CD4-positive, alpha-beta T cell (primary cell): ENCODE results near the gene UQCRQ. TPM values are rescaled to one million over a fixed set of nuclear protein-coding genes. Genes with fewer than 3 reads are reported as not detected.
A peak's percentile ranks its signal among the peaks of the same experiment; 100 is the strongest.

ENCODE experiments used
- ATAC-seq: fragments of 200-7000 bp; cut with Tn5 transposase; one replicate; pipeline ENCODE4 v1.10.0; 2022; ENCODE audit warnings: mild to moderate bottlenecking; ENCODE audit not compliant: poor library complexity
- CTCF ChIA-PET: fragments of 350-600 bp; sonication (Branson Sonifier 250); formaldehyde crosslinking; loops from one replicate; lab custom pipeline; 2021; ENCODE audit warnings: antibody characterized with exemption, inconsistent platforms; lab: Charles Lee
- POLR2A ChIA-PET: fragments of 350-600 bp; sonication (Branson Sonifier 250); formaldehyde crosslinking; loops from one replicate; lab custom pipeline; 2021; ENCODE audit warnings: antibody characterized with exemption, inconsistent platforms; lab: Charles Lee
- DNase-seq, 14 experiments: peaks; one replicate each; pipeline ENCODE4 v3.0.0-alpha.2; 2013 to 2020; ENCODE audit warnings: mixed read lengths in 2 of 14
- H3K27ac ChIP-seq, 2 donors: one replicate each; pipeline versions ENCODE4 v1.5.1 to v1.7.0; 2013; ENCODE audit warnings: low read length in 2 of 2, low read depth in 1 of 2, mild to moderate bottlenecking in 1 of 2
- H3K27me3 ChIP-seq, 2 experiments: 1 replicate in 1 of 2; 2 replicates in 1 of 2; pipeline versions ENCODE4 v1.6.1 to v1.7.0; 2013; ENCODE audit warnings: low read length in 2 of 2, control low read depth in 1 of 2, mild to moderate bottlenecking in 1 of 2, moderate library complexity in 1 of 2; ENCODE audit not compliant: insufficient read depth in 2 of 2, control insufficient read depth in 1 of 2
- H3K36me3 ChIP-seq: one replicate; pipeline ENCODE4 v1.6.1; 2013; ENCODE audit warnings: low read length, control low read depth; ENCODE audit not compliant: insufficient read depth
- H3K4me1 ChIP-seq: one replicate; pipeline ENCODE4 v1.6.1; 2013; ENCODE audit warnings: low read length, control low read depth; ENCODE audit not compliant: insufficient read depth
- H3K4me3 ChIP-seq: one replicate; pipeline ENCODE4 v1.5.1; 2013; ENCODE audit warnings: mild to moderate bottlenecking, low read length, moderate library complexity
- H3K9me3 ChIP-seq, 2 experiments: 1 replicate in 1 of 2; 2 replicates in 1 of 2; pipeline versions ENCODE4 v1.6.1 to v1.7.0; 2013; ENCODE audit warnings: low read length in 2 of 2, mild to moderate bottlenecking in 2 of 2, control low read depth in 1 of 2, moderate library complexity in 1 of 2; ENCODE audit not compliant: control insufficient read depth in 1 of 2, insufficient read depth in 1 of 2
- H3K27ac Mint-ChIP-seq: one replicate; pipeline ENCODE4 v1.8.0; 2020; ENCODE audit warnings: mixed read lengths
- H3K27me3 Mint-ChIP-seq: one replicate; pipeline ENCODE4 v1.8.0; 2021; ENCODE audit warnings: mixed read lengths
- H3K36me3 Mint-ChIP-seq: one replicate; pipeline ENCODE4 v1.8.0; 2021; ENCODE audit warnings: low read depth, mixed read lengths
- H3K4me1 Mint-ChIP-seq: one replicate; pipeline ENCODE4 v1.8.0; 2021; ENCODE audit warnings: low read depth, mixed read lengths
- H3K4me3 Mint-ChIP-seq: one replicate; pipeline ENCODE4 v1.8.0; 2020; ENCODE audit warnings: mild to moderate bottlenecking, mixed read lengths
- H3K9me3 Mint-ChIP-seq: one replicate; pipeline ENCODE4 v1.8.0; 2020; ENCODE audit warnings: mixed read lengths
- CTCF ChIP-seq: fragments of 200-600 bp; IDR thresholded peaks from one replicate; pipeline ENCODE4 v1.8.0; 2022; ENCODE audit warnings: antibody characterized with exemption, mild to moderate bottlenecking
- intact Hi-C, 2 experiments: fragments of 100-400 bp; cut with DNase I in 1 of 2; cut with micrococcal nuclease in 1 of 2; formaldehyde crosslinking; loops; one replicate each; pipeline versions ENCODE4 v1.15.1 to v1.9.0; 2023 to 2025; cut with DNase I, micrococcal nuclease
- total RNA-seq, 174 experiments: library from RNA in 2 of 174; stranded (reverse) in 2 of 174; gene quantifications; one replicate each; pipeline ENCODE4 v1.2.3 and lab custom pipeline; 2021 to 2026

The UQCRQ gene
- total RNA-seq, 2 experiments from 2014 or later, result 119 to 132 TPM

GRCh38 chr5:132867046-132867451, 607 bp downstream of the UQCRQ start:
- ATAC-seq (no peak), DNase-seq (no peak)
- intact Hi-C loops, result loop anchor here in 1 of 2 experiments (2.0 to 10.0 kb wide), 7 partner anchors 96 to 1360 kb away; partner anchors contain the start of genes AFF4, C5orf15, KIF3A and PPP2CA
- H3K9me3 ChIP-seq, result no peaks in the 10 kb centered on the region
- ChIA-PET POLR2A (interaction anchor here (0.6 to 2.4 kb wide), 5 partner anchors 96 to 377 kb away, joined by 3 to 20 read pairs (median 4); partner anchors contain the start of genes AFF4, CCNI2, IRF1 and RAD50), CTCF (interaction anchor here (0.6 to 3.3 kb wide), 3 partner anchors 17 to 177 kb away, joined by 3 to 11 read pairs (median 7); partner anchors contain the start of gene SHROOM1)
- no peaks in the 10 kb centered on the region for H3K27me3 ChIP-seq
- H3K4me1 Mint-ChIP-seq, result peaks cover 31% of the 10 kb centered on the region
- H3K36me3 ChIP-seq, result peaks cover 16% of the 10 kb centered on the region
- H3K4me3 Mint-ChIP-seq, result peak overlapping the region; percentile 96
- H3K9me3 Mint-ChIP-seq, result no peaks in the 10 kb centered on the region
- H3K4me1 ChIP-seq, result peaks cover 24% of the 10 kb centered on the region
- H3K36me3 Mint-ChIP-seq, result peaks cover 46% of the 10 kb centered on the region
- no peaks in the 10 kb centered on the region for H3K27me3 Mint-ChIP-seq
- peak overlapping the region; percentile 95 to 98 for H3K27ac ChIP-seq
- peak overlapping the region; percentile 95 for H3K4me3 ChIP-seq
- no peak for TF ChIP-seq CTCF
- H3K27ac Mint-ChIP-seq, result peak overlapping the region; percentile 97

GRCh38 chr5:132868754-132869153, 2.3 kb downstream of the UQCRQ start:
- H3K4me1 ChIP-seq, result peaks cover 24% of the 10 kb centered on the region
- H3K27me3 ChIP-seq, result no peaks in the 10 kb centered on the region
- peaks cover 23% of the 10 kb centered on the region for H3K36me3 ChIP-seq
- Mint-ChIP-seq H3K27me3 (no peaks in the 10 kb centered on the region), H3K27ac (peak overlapping the region; percentile 97), H3K9me3 (no peaks in the 10 kb centered on the region), H3K4me1 (peaks cover 31% of the 10 kb centered on the region), H3K36me3 (peaks cover 54% of the 10 kb centered on the region), H3K4me3 (peak overlapping the region; percentile 96)
- no peak for DNase-seq
- no peak for ATAC-seq
- no peaks in the 10 kb centered on the region for H3K9me3 ChIP-seq
- no peak overlapping the region for H3K27ac ChIP-seq
- no peak overlapping the region for H3K4me3 ChIP-seq
- ChIA-PET POLR2A (interaction anchor here (0.7 kb wide), 1 partner anchor 16 kb away, joined by 3 read pairs; no protein-coding TSS in a partner anchor), CTCF (no interaction called here)
- intact Hi-C loops, result loop anchor here in 1 of 2 experiments (5.0 to 10.0 kb wide), 5 partner anchors 131 to 1359 kb away; partner anchors contain the start of genes C5orf15, KIF3A, PPP2CA and RAD50
- no peak for TF ChIP-seq CTCF

GRCh38 chr5:132870801-132871200, 4.4 kb downstream of the UQCRQ start:
- Histone ChIP-seq H3K36me3 (peaks cover 32% of the 10 kb centered on the region), H3K4me3 (no peak overlapping the region), H3K27me3 (no peaks in the 10 kb centered on the region), H3K27ac (no peak overlapping the region), H3K9me3 (no peaks in the 10 kb centered on the region), H3K4me1 (peaks cover 19% of the 10 kb centered on the region)
- Mint-ChIP-seq H3K27ac (peak overlapping the region; percentile 39), H3K27me3 (no peaks in the 10 kb centered on the region), H3K4me3 (peak overlapping the region; percentile 20), H3K4me1 (peaks cover 25% of the 10 kb centered on the region), H3K9me3 (no peaks in the 10 kb centered on the region), H3K36me3 (peaks cover 59% of the 10 kb centered on the region)
- no peak for ATAC-seq
- CTCF ChIA-PET, result no interaction called here
- no peak for DNase-seq
- POLR2A ChIA-PET, result interaction anchor here (1.2 kb wide), 2 partner anchors 41 to 92 kb away, joined by 3 to 5 read pairs; no protein-coding TSS in a partner anchor
- no peak for TF ChIP-seq CTCF
- intact Hi-C loops, result no loop called here
